Measurements from ENCODE around the gene PEX16.
A peak's percentile ranks its signal among the peaks of the same experiment; 100 is the strongest.

Gene PEX16

GRCh38 chr11:45948356-45948755 is 30.7 kb upstream of the PEX16 start:
- TF ChIP-seq CTCF (conservative IDR thresholded peaks at IDR 0.05; ENCODE audit: low read length): no peak
- no peak for DNase-seq (ENCODE audit: low read depth)
- H3K4me3 ChIP-seq (ENCODE audit: low read length): no peak overlapping the region

GRCh38 chr11:45947885-45948284 is 30.2 kb upstream of the PEX16 start:
- H3K4me3 ChIP-seq (ENCODE audit: low read length): no peak overlapping the region
- no peak for TF ChIP-seq CTCF (conservative IDR thresholded peaks at IDR 0.05; ENCODE audit: low read length)
- DNase-seq (ENCODE audit: low read depth): no peak

GRCh38 chr11:45945397-45945999 is 27.8 kb upstream of the PEX16 start:
- no peak overlapping the region for H3K4me3 ChIP-seq (ENCODE audit: low read length)
- DNase-seq (ENCODE audit: low read depth): no peak
- no peak for TF ChIP-seq CTCF (conservative IDR thresholded peaks at IDR 0.05; ENCODE audit: low read length)

- no peak for DNase-seq (ENCODE audit: low read depth)
- TF ChIP-seq CTCF (conservative IDR thresholded peaks at IDR 0.05; ENCODE audit: low read length): no peak
- no peak overlapping the region for H3K4me3 ChIP-seq (ENCODE audit: low read length)
These were observed 24.7 kb upstream of the PEX16 start for GRCh38 chr11:45942381-45942780.

- H3K4me3 ChIP-seq (ENCODE audit: low read length): no peak overlapping the region
- DNase-seq (ENCODE audit: low read depth): no peak
- TF ChIP-seq CTCF (conservative IDR thresholded peaks at IDR 0.05; ENCODE audit: low read length): no peak
These were observed 23.6 kb upstream of the PEX16 start for GRCh38 chr11:45941285-45941684.

GRCh38 chr11:45939836-45940235 is 22.2 kb upstream of the PEX16 start:
- peak; percentile 54 for DNase-seq (ENCODE audit: low read depth)
- no peak for TF ChIP-seq CTCF (conservative IDR thresholded peaks at IDR 0.05; ENCODE audit: low read length)
- no peak overlapping the region for H3K4me3 ChIP-seq (ENCODE audit: low read length)

- no peak for TF ChIP-seq CTCF (conservative IDR thresholded peaks at IDR 0.05; ENCODE audit: low read length)
- no peak overlapping the region for H3K4me3 ChIP-seq (ENCODE audit: low read length)
- DNase-seq (ENCODE audit: low read depth): no peak
These were observed 20.2 kb upstream of the PEX16 start for GRCh38 chr11:45937916-45938315.

Measured in AG10803 (cell line).